ENCODE data around the gene HVCN1. TPM values are rescaled to one million over a fixed set of nuclear protein-coding genes. Genes with fewer than 3 reads are reported as not detected.

HVCN1 gene
- total and polyA plus RNA-seq, 2 of the 8 experiments (the other 6 are each of a cell fraction or from before 2014, with no cell fraction given) = 5.8 to 11.2 TPM

- ChIA-PET CTCF (ENCODE audit: partially characterized antibody) (no interaction called here), POLR2A (ENCODE audit: partially characterized antibody) (interaction anchor here (1.0 kb wide), 1 partner anchor 192 kb away, joined by 3 read pairs; no protein-coding TSS in a partner anchor)
- Histone ChIP-seq H3K9ac (replicated peaks in 1 of 4; ENCODE audit: extremely low read depth in 1 of 4, low read depth in 3 of 4, low read length in 3 of 4) (no peak overlapping the region), H3K79me1 (ENCODE audit: low read depth, low read length) (no peaks in the 10 kb centered on the region), H2BK5ac (ENCODE audit: low read depth, low read length) (no peak overlapping the region), H2AFZ (ENCODE audit: low read length) (no peak overlapping the region), H4K20me1 (replicated peaks in 1 of 2; ENCODE audit: control insufficient read depth in 1 of 2, insufficient read depth in 2 of 2, low read length in 2 of 2) (peaks cover 0 to 4% of the 10 kb centered on the region in 2 experiments), H2BK120ac (replicated peaks; ENCODE audit: low read depth, low read length) (no peak overlapping the region), H2BK15ac (ENCODE audit: low read length) (no peak overlapping the region), H3K27ac (ENCODE audit: low read depth, low read length) (no peak overlapping the region), H3K4me1 (replicated peaks in 1 of 4; ENCODE audit: control insufficient read depth in 3 of 4, insufficient read depth in 4 of 4, low read length in 3 of 4) (peaks cover 0 to 3% (median 0%) of the 10 kb centered on the region in 4 experiments; a peak in 1 of 7 replicates), H3K18ac (ENCODE audit: extremely low read depth, low read length) (no peak overlapping the region), H3K27me3 (replicated peaks in 1 of 4; ENCODE audit: control insufficient read depth in 3 of 4, extremely low read depth in 1 of 4, insufficient read depth in 3 of 4, low read length in 3 of 4) (no peaks in the 10 kb centered on the region), H3K23me2 (ENCODE audit: low read depth, low read length) (no peaks in the 10 kb centered on the region), H3K23ac (ENCODE audit: insufficient read length) (no peak overlapping the region), H3K4ac (replicated peaks; ENCODE audit: insufficient read length, low read depth, low read length) (no peak overlapping the region), H3K36me3 (ENCODE audit: control insufficient read depth in 2 of 4, insufficient read depth in 4 of 4, low read length in 3 of 4) (no peaks in the 10 kb centered on the region), H3K4me3 (ENCODE audit: extremely low read depth in 1 of 4, insufficient read depth in 2 of 4, low read depth in 3 of 4, low read length in 4 of 4) (no peak overlapping the region), H4K8ac (ENCODE audit: extremely low read depth, insufficient read depth, low read length) (no peak overlapping the region), H2BK12ac (ENCODE audit: low read depth, low read length) (no peak overlapping the region), H2AK5ac (ENCODE audit: low read depth, low read length) (no peak overlapping the region), H2BK20ac (ENCODE audit: low read length) (no peak overlapping the region), H3K9me3 (ENCODE audit: insufficient read depth in 2 of 2, low read depth in 1 of 2, low read length in 1 of 2) (no peaks in the 10 kb centered on the region), H3K4me2 (ENCODE audit: insufficient read depth in 1 of 2, low read depth in 2 of 2, low read length in 2 of 2) (no peak overlapping the region), H3K56ac (replicated peaks; ENCODE audit: insufficient read length, low read depth, low read length) (no peak overlapping the region), H4K91ac (replicated peaks; ENCODE audit: insufficient read length, low read length) (no peak overlapping the region), H4K5ac (ENCODE audit: insufficient read length, low read depth, low read length) (no peak overlapping the region), H3K14ac (ENCODE audit: insufficient read length) (no peak overlapping the region), H3K79me2 (ENCODE audit: control insufficient read depth in 1 of 2, insufficient read depth in 2 of 2, low read length in 2 of 2) (no peaks in the 10 kb centered on the region)
- DNase-seq (ENCODE audit: low read depth in 1 of 2, low spot score in 2 of 2) (no peak), FAIRE-seq (no peak)
- 65% methylated on average over 6 of the region's 7 CpGs; no CpG with 5 or more reads in 1 of the 2 experiments for WGBS, 2 experiments (ENCODE audit: extremely low coverage in 1 of 2, insufficient coverage in 1 of 2, insufficient read length in 1 of 2, insufficient replicate concordance in 2 of 2, low coverage in 1 of 2, low lambda C conversion rate in 2 of 2, missing lambda C conversion rate in 1 of 2)
- TF ChIP-seq RBBP5 (IDR thresholded peaks at IDR 0.05; ENCODE audit: borderline replicate concordance, low read depth, low read length) (no peak), JUND (IDR thresholded peaks at IDR 0.05; ENCODE audit: low read length) (no peak), YY1 (IDR thresholded peaks at IDR 0.05; ENCODE audit: low read depth, low read length) (no peak), SP1 (IDR thresholded peaks at IDR 0.05; ENCODE audit: low read depth, low read length) (no peak), NRF1 (IDR thresholded peaks at IDR 0.05; ENCODE audit: low read depth, low read length) (no peak), CHD1 (IDR thresholded peaks at IDR 0.05; ENCODE audit: low read depth, low read length) (no peak), PHF8 (conservative IDR thresholded peaks at IDR 0.05; ENCODE audit: low read depth, low read length) (no peak), JUN (IDR thresholded peaks at IDR 0.05; ENCODE audit: low read depth, low read length) (no peak), NANOG (IDR thresholded peaks at IDR 0.05; ENCODE audit: insufficient read depth, low read depth, low read length, poor library complexity, severe bottlenecking) (no peak), CTCF (IDR thresholded peaks at IDR 0.05; ENCODE audit: control extremely low read depth in 1 of 3, insufficient read depth in 1 of 3, low read depth in 1 of 3, low read length in 3 of 3) (no peak), SIX5 (IDR thresholded peaks at IDR 0.05; ENCODE audit: low read depth, low read length) (no peak), TAF1 (IDR thresholded peaks at IDR 0.05; ENCODE audit: low read depth, low read length) (no peak), FOSL1 (IDR thresholded peaks at IDR 0.05; ENCODE audit: insufficient read depth, low read depth, low read length) (no peak)
Observed at GRCh38 chr12:110641521-110641920, 47.4 kb downstream of the HVCN1 start.

Measured in H1 (cell line).